Measurements from ENCODE around the gene EIF2B2.

Gene EIF2B2

GRCh38 chr14:75041613-75042012 is 38.9 kb downstream of the EIF2B2 start:
- no peak for DNase-seq (ENCODE audit: low read depth)
- no peak overlapping the region for H3K4me3 ChIP-seq (ENCODE audit: low read depth, low read length)
- no peak for TF ChIP-seq CTCF (IDR thresholded peaks at IDR 0.05; ENCODE audit: insufficient read depth, low read depth, low read length, missing control alignments)

- peak; percentile 15 for DNase-seq (ENCODE audit: low read depth)
- TF ChIP-seq CTCF (IDR thresholded peaks at IDR 0.05; ENCODE audit: insufficient read depth, low read depth, low read length, missing control alignments): no peak
These were observed 39.3 kb downstream of the EIF2B2 start for GRCh38 chr14:75042035-75042434.

GRCh38 chr14:75044322-75044721 is 41.6 kb downstream of the EIF2B2 start:
- H3K4me3 ChIP-seq (ENCODE audit: low read depth, low read length): no peak overlapping the region
- no peak for TF ChIP-seq CTCF (IDR thresholded peaks at IDR 0.05; ENCODE audit: insufficient read depth, low read depth, low read length, missing control alignments)
- no peak for DNase-seq (ENCODE audit: low read depth)

More at GRCh38 chr14:75042035-75042434, 39.3 kb downstream of the EIF2B2 start:
- H3K4me3 ChIP-seq (ENCODE audit: low read depth, low read length): no peak overlapping the region

GRCh38 chr14:75044752-75045151 is 42.0 kb downstream of the EIF2B2 start:
- DNase-seq (ENCODE audit: low read depth): no peak
- no peak for TF ChIP-seq CTCF (IDR thresholded peaks at IDR 0.05; ENCODE audit: insufficient read depth, low read depth, low read length, missing control alignments)
- no peak overlapping the region for H3K4me3 ChIP-seq (ENCODE audit: low read depth, low read length)

- no peak for DNase-seq (ENCODE audit: low read depth)
- no peak for TF ChIP-seq CTCF (IDR thresholded peaks at IDR 0.05; ENCODE audit: insufficient read depth, low read depth, low read length, missing control alignments)
- no peak overlapping the region for H3K4me3 ChIP-seq (ENCODE audit: low read depth, low read length)
These were observed 43.6 kb downstream of the EIF2B2 start for GRCh38 chr14:75046275-75046674.

- no peak for DNase-seq (ENCODE audit: low read depth)
- TF ChIP-seq CTCF (IDR thresholded peaks at IDR 0.05; ENCODE audit: insufficient read depth, low read depth, low read length, missing control alignments): no peak
- H3K4me3 ChIP-seq (ENCODE audit: low read depth, low read length): no peak overlapping the region
These were observed 44.2 kb downstream of the EIF2B2 start for GRCh38 chr14:75046899-75047298.

GRCh38 chr14:75047506-75047905 is 44.8 kb downstream of the EIF2B2 start:
- DNase-seq (ENCODE audit: low read depth): no peak
- TF ChIP-seq CTCF (IDR thresholded peaks at IDR 0.05; ENCODE audit: insufficient read depth, low read depth, low read length, missing control alignments): no peak
- no peak overlapping the region for H3K4me3 ChIP-seq (ENCODE audit: low read depth, low read length)

Measured in GM12865 (cell line).